HepG2 (cell line): ENCODE data around the gene SMYD1. TPM values are rescaled to one million over a fixed set of nuclear protein-coding genes. Genes with fewer than 3 reads are reported as not detected.
"Not testable (repeated sequence)": the region's sequence is repeated elsewhere in the genome, so short reads cannot be mapped to it uniquely, and the experiment has no call there.

Source experiments
- ATAC-seq: fragments of 200-7000 bp; cut with Tn5 transposase; 3 replicates; pipeline ENCODE4 v1.9.1; 2020; ENCODE audit warnings: mild to moderate bottlenecking, moderate library complexity
- BruUV-seq: library from RNA; stranded (reverse); fragments of 400-500 nt; replicated peaks from 2 replicates; lab custom pipeline; 2021; lab: Mats Ljungman, UMichigan
- CTCF ChIA-PET: fragments of 300-600 bp; formaldehyde crosslinking; extraction: SDS; loops from one replicate; lab custom pipeline; 2021; ENCODE audit warnings: low total read pairs, inconsistent platforms, low intra/inter-chr PET ratio; lab: Yijun Ruan, JAX
- POLR2A ChIA-PET: fragments of 350-600 bp; sonication (Branson Sonifier 250); formaldehyde crosslinking; loops from one replicate; lab custom pipeline; 2020; ENCODE audit warnings: antibody characterized with exemption, inconsistent platforms; lab: Yijun Ruan, JAX
- DNase-seq: peaks from one replicate; pipeline ENCODE4 v3.0.0-alpha.2; 2015; ENCODE audit warnings: low spot score
- FAIRE-seq: peaks from 3 replicates; lab custom pipeline; 2011; peaks lifted over from hg19 to GRCh38; lab: Jason Lieb, UNC
- H2AFZ ChIP-seq: one replicate; pipeline ENCODE4 v1.6.1; 2011; ENCODE audit warnings: low read length, inconsistent platforms
- H3K27ac ChIP-seq: fragments of 300-600 bp; 3 replicates; pipeline ENCODE4 v1.8.0; 2011; ENCODE audit warnings: mixed run types, mild to moderate bottlenecking, mixed read lengths, low read length, inconsistent platforms; ENCODE audit not compliant: insufficient read depth; ENCODE audit errors: extremely low read length
- H3K27me3 ChIP-seq, 2 experiments: fragments of 200-600 bp in 1 of 2; 2 replicates in 1 of 2; 3 replicates in 1 of 2; pipeline versions ENCODE4 v1.6.0 to v1.8.0; 2011; ENCODE audit warnings: low read length in 2 of 2, mild to moderate bottlenecking in 2 of 2, moderate library complexity in 2 of 2, inconsistent platforms in 1 of 2; ENCODE audit not compliant: insufficient read depth in 2 of 2, control insufficient read depth in 1 of 2
- H3K36me3 ChIP-seq, 2 experiments: fragments of 200-600 bp in 1 of 2; replicated peaks in 1 of 2; 2 replicates in 1 of 2; 3 replicates in 1 of 2; pipeline versions ENCODE4 v1.5.1 to v1.8.0; 2011; ENCODE audit warnings: low read length in 2 of 2, inconsistent platforms in 1 of 2; ENCODE audit not compliant: insufficient read depth in 2 of 2, control insufficient read depth in 1 of 2
- H3K4me1 ChIP-seq: 2 replicates; pipeline ENCODE4 v1.5.1; 2012; ENCODE audit warnings: low read length, inconsistent platforms; ENCODE audit not compliant: insufficient read depth
- H3K4me2 ChIP-seq: 2 replicates; pipeline ENCODE4 v1.6.0; 2011; ENCODE audit warnings: low read depth, low read length, inconsistent platforms
- H3K4me3 ChIP-seq, 3 experiments: fragments of 200-600 bp in 1 of 3; sonication (generic), shearing (Covaris generic) in 1 of 3; replicated peaks in 1 of 3; 2 replicates each; pipeline ENCODE4 v1.5.1; 2011 to 2016; ENCODE audit warnings: low read length in 3 of 3, inconsistent platforms in 2 of 3, low read depth in 2 of 3, mild to moderate bottlenecking in 2 of 3, control low read depth in 1 of 3, mixed read lengths in 1 of 3; ENCODE audit not compliant: insufficient read depth in 1 of 3
- H3K79me2 ChIP-seq: one replicate; pipeline ENCODE4 v1.6.1; 2011; ENCODE audit warnings: low read length, inconsistent platforms; ENCODE audit not compliant: insufficient read depth
- H3K9ac ChIP-seq: 2 replicates; pipeline ENCODE4 v1.6.0; 2011; ENCODE audit warnings: mild to moderate bottlenecking, low read depth, low read length, inconsistent platforms; ENCODE audit not compliant: insufficient read depth
- H3K9me3 ChIP-seq: 2 replicates; pipeline ENCODE4 v1.5.1; 2012; ENCODE audit warnings: mild to moderate bottlenecking, low read length
- H4K20me1 ChIP-seq: 2 replicates; pipeline ENCODE4 v1.6.0; 2011; ENCODE audit warnings: inconsistent platforms, mild to moderate bottlenecking, low read length, moderate library complexity; ENCODE audit not compliant: insufficient read depth
- CHCHD3 ChIP-seq: sonication (generic); formaldehyde crosslinking; IDR thresholded peaks from 2 replicates; pipeline ENCODE4 v1.8.0; 2022; ENCODE audit warnings: mild to moderate bottlenecking, missing genetic modification reagents, moderate library complexity
- KAT2B ChIP-seq: fragments of 150-350 bp; IDR thresholded peaks from 2 replicates; pipeline ENCODE4 v1.6.1; 2014; ENCODE audit warnings: low read depth, low read length, borderline replicate concordance
- PRDM4 ChIP-seq: sonication (generic); formaldehyde crosslinking; IDR thresholded peaks from 2 replicates; pipeline ENCODE4 v1.9.0; 2021; ENCODE audit warnings: missing genetic modification reagents, borderline replicate concordance
- SSRP1 ChIP-seq: IDR thresholded peaks from 2 replicates; pipeline ENCODE4 v1.6.1; 2016; ENCODE audit warnings: control low read depth
- TIGD3 ChIP-seq: sonication (generic); formaldehyde crosslinking; IDR thresholded peaks from 2 replicates; pipeline ENCODE4 v1.5.1; 2020; ENCODE audit warnings: mild to moderate bottlenecking, missing genetic modification reagents, borderline replicate concordance
- ZBTB46 ChIP-seq: sonication (generic); formaldehyde crosslinking; IDR thresholded peaks from 2 replicates; pipeline ENCODE4 v1.4.0; 2020; ENCODE audit warnings: mild to moderate bottlenecking, missing genetic modification reagents, borderline replicate concordance
- ZNF83 ChIP-seq: sonication (generic); formaldehyde crosslinking; IDR thresholded peaks from 2 replicates; pipeline ENCODE4 v1.4.0; 2020; ENCODE audit warnings: missing genetic modification reagents, mild to moderate bottlenecking, borderline replicate concordance
- WGBS: methylation state at CpG from one replicate; pipeline ENCODE4 v1.1.6; 2017; ENCODE audit warnings: low lambda C conversion rate; 5-methylcytosine and 5-hydroxymethylcytosine counted together
- in situ Hi-C: cut with HindIII; loops from 2 replicates; pipeline ENCODE4 v1.10.0; 2017; ENCODE audit warnings: low pct_unique_long_range_greater_than_20kb; ENCODE audit not compliant: extremely low pct_ligation_motif_present
- intact Hi-C: fragments of 100-400 bp; cut with micrococcal nuclease; formaldehyde crosslinking; loops from one replicate; pipeline ENCODE4 v1.10.0; 2022; ENCODE audit not compliant: unreplicated experiment
- polyA plus RNA-seq, 8 experiments: library from polyadenylated mRNA; depleted of rRNA in 3 of 8; stranded (reverse) in 7 of 8; unstranded in 1 of 8; fragments of >200 nt; fragmentation: Illumina TruSeq in 4 of 8; extraction: Trizol in 4 of 8; gene quantifications; 2 replicates each; pipeline versions ENCODE4 v1.2.1 to v1.2.3, GENCODE V29; 2011 to 2016; ENCODE audit warnings: low read depth in 4 of 8, missing spikeins in 1 of 8, mixed read lengths in 1 of 8; ENCODE audit not compliant: insufficient read depth in 1 of 8
- total RNA-seq, 5 experiments: library from RNA; depleted of rRNA; stranded (reverse); fragments of >200 nt; fragmentation: Illumina TruSeq; extraction: Trizol; gene quantifications; 2 replicates each; pipeline ENCODE4 v1.2.3, GENCODE V29; 2016; ENCODE audit warnings: low read depth in 1 of 5

The SMYD1 gene
- total and polyA plus RNA-seq, 2 of the 13 experiments (the other 11 are each of a cell fraction or from before 2014, with no cell fraction given): not detected

GRCh38 chr2:88038263-88039105, 29.1 kb upstream of the SMYD1 start (continued):
- TF ChIP-seq TIGD3 (CRISPR knock-in tag) (no peak), PRDM4 (CRISPR knock-in tag) (no peak), ZNF83 (CRISPR knock-in tag) (no peak)

GRCh38 chr2:88042476-88042875, 25.1 kb upstream of the SMYD1 start:
- no peaks in the 10 kb centered on the region for H3K36me3 ChIP-seq
- DNase-seq: no peak
- FAIRE-seq: no peak
- intact Hi-C loops: no loop called here
- TF ChIP-seq ZBTB46: no peak
- no peak for TF ChIP-seq SSRP1 (CRISPR knock-in tag)
- TF ChIP-seq KAT2B: no peak
- TF ChIP-seq CHCHD3 (CRISPR knock-in tag): no peak
- ChIA-PET CTCF (no interaction called here), POLR2A (interaction anchor here (1.5 kb wide), 1 partner anchor 27 kb away, joined by 4 read pairs; the partner anchor contains the start of gene RNU2-63P)
- H2AFZ ChIP-seq: no peak overlapping the region
- no peaks in the 10 kb centered on the region for H3K9me3 ChIP-seq
- ATAC-seq: no peak
- H3K27ac ChIP-seq: no peak overlapping the region
- H3K79me2 ChIP-seq: no peaks in the 10 kb centered on the region
- H3K4me1 ChIP-seq: peaks cover 15% of the 10 kb centered on the region
- no peak overlapping the region for H3K9ac ChIP-seq
- no TSS peak for BruUV-seq
- 98% methylated on average over 5 of the region's 5 CpGs for WGBS
- H3K4me3 ChIP-seq: no peak overlapping the region
- no peaks in the 10 kb centered on the region for H4K20me1 ChIP-seq
- H3K4me2 ChIP-seq: no peak overlapping the region
- no peaks in the 10 kb centered on the region for H3K27me3 ChIP-seq
- in situ Hi-C loops: no loop called here

- POLR2A ChIA-PET: interaction anchor here (0.7 kb wide), 1 partner anchor 9 kb away, joined by 3 read pairs; no protein-coding TSS in a partner anchor
- ATAC-seq, H3K27me3 ChIP-seq, FAIRE-seq, H3K4me3 ChIP-seq, H3K36me3 ChIP-seq, intact Hi-C loops, BruUV-seq, H3K79me2 ChIP-seq, DNase-seq, H2AFZ ChIP-seq, H4K20me1 ChIP-seq, CTCF ChIA-PET, in situ Hi-C loops, H3K27ac ChIP-seq, H3K9ac ChIP-seq, H3K9me3 ChIP-seq, H3K4me2 ChIP-seq, H3K4me1 ChIP-seq: not testable (repeated sequence)
- WGBS: 93% methylated on average over 6 of the region's 6 CpGs
These were observed 22.1 kb upstream of the SMYD1 start for GRCh38 chr2:88045561-88045960.
